HTERT RPE-1 (cell line): Measurements from ENCODE around the gene PLA2G2D.

ENCODE experiments used
- in situ Hi-C: fragments of 300-500 bp; cut with MboI; formaldehyde crosslinking; loops from 4 replicates; pipeline ENCODE4 v1.14.3; 2020; ENCODE audit warnings: low sequenced_read_pairs

Gene PLA2G2D, protein sequence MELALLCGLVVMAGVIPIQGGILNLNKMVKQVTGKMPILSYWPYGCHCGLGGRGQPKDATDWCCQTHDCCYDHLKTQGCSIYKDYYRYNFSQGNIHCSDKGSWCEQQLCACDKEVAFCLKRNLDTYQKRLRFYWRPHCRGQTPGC

GRCh38 chr1:20119347-20119746 is at the start of gene PLA2G2D:
Gene PLA2G2D (minus strand): TSS chr1:20119536. CDS start chr1:20119498, 38 bp downstream.
- in situ Hi-C loops, result no loop called here

GRCh38 chr1:20168564-20169491 is 49.5 kb upstream of the PLA2G2D start:
- in situ Hi-C loops, result no loop called here

DNA sequence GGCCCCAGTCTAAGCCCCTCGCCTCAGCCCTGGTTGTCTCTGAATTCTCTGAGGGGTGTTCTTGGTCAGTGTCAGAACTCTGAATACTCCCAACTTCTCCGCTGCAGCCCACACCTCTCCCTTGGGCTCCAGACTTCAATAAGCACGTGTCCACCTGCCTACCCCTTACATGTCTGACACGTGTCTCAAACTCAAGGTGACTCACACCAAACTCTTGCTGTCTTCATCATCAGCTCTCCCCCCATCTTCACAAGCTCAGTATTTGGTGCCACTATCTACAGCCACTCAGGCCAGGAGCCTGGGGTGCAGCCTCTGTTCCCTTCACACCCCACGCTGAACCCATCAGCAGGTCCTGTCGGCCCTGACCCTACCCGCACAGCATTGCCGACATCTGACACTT is 47.8 kb upstream of the PLA2G2D start:
- in situ Hi-C loops, result no loop called here

GRCh38 chr1:20166051-20166450 is 46.7 kb upstream of the PLA2G2D start:
- in situ Hi-C loops, result no loop called here

GRCh38 chr1:20165522-20165951 is 46.2 kb upstream of the PLA2G2D start:
- in situ Hi-C loops, result no loop called here

DNA sequence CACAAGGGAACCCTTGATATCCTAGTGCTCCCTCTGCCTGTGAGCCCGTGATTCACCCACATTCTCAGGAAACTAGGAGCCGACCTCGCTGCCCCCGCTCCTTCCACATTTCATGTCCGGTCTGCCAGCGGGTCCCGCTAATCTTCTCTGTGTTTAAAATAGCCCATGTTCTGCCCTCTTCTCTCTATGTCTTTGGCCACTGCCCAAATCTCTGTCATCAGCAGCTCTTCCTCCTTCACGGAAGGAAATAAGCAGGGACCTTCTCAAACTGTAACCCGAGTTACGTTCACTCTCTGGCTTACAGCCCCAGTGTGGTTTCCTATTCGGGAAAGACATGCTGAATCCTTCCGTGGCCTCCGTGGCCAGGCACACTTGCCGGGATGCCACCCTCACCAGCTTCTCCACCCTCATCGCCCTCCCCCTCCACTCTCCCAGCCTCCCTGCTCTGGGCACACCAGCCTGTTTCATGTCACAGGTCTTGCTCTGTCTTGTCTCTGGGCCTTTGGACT is 45.4 kb upstream of the PLA2G2D start:
- in situ Hi-C loops, result no loop called here

DNA sequence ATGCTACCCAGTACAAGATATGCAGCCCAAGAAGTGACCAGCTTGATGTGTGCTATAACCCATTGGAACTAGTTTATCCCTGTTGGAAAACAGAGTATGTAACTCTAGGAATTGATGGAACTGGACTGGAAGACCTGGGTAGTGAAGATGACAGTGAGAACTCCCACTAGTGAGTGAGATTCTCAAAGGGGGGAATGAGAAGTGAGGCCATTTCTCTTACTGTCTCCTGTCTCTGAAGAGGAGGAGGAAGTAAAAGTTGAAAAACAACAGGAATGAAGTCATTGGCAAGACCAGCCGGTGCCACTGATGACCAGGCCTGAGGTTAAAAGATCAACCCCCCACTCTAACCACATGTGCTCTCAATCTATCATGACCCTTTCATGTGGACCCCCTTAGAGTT is 40.7 kb upstream of the PLA2G2D start:
- in situ Hi-C loops, result no loop called here

- in situ Hi-C loops, result no loop called here
These were observed 39.2 kb upstream of the PLA2G2D start for GRCh38 chr1:20158358-20159070.

- in situ Hi-C loops, result no loop called here
These were observed 35.0 kb upstream of the PLA2G2D start for GRCh38 chr1:20154301-20154831.

DNA sequence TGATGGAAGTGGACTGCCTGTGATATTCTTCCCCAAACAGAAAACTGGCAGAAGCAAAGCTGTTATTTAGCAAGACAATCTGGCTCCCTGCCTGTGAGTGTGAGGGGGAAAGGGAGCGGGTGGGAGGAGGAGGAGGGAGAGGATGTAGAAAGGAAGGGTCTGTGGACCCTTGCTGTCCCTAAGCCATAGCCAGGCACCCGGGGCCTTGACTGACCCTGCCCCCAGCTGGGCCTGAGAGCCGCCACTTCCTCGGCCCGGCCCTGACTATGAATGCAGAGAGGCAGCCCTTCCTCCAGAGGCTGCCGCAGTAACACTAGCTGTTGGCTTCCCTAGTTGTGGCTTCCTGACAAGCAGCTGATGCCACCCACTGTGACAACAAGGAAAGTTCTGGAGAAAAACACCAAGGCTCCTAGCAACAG is 33.7 kb upstream of the PLA2G2D start:
- in situ Hi-C loops, result no loop called here

- in situ Hi-C loops, result no loop called here
These were observed 33.2 kb upstream of the PLA2G2D start for GRCh38 chr1:20152599-20152930.

DNA sequence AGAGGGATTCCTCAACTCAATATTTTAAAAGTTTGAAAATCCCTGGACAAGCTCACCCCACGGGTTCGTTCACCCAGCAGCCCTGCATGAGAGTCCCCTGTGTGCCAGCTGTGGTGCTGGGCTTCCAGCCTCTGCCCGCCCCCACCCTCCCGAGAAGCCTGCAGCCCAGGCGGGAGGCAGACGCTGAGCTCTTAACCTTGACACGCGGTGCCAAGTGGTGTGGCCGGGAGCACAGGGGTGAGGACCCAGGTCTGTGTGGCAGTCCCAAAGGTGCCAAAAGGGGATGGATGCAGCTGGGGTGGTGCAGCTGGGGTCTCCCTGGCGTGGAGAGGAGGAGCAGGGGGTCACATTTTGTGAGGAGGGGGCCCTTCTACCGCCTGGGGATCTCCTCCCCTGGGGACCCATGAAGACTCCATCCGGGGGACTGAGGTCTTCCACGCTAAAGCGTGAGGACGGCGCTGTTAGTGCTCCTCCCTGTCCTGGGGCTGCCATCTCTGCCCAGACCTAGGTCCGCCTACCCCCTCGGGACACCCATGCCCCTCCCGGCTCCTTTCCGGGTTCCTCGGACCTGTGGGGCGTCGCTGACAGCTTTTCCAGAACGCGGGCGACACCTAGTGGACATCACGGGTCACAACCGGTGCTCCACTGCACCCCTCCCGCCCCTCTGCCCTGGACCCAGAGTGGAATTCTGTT is 32.7 kb upstream of the PLA2G2D start:
- in situ Hi-C loops, result no loop called here

DNA sequence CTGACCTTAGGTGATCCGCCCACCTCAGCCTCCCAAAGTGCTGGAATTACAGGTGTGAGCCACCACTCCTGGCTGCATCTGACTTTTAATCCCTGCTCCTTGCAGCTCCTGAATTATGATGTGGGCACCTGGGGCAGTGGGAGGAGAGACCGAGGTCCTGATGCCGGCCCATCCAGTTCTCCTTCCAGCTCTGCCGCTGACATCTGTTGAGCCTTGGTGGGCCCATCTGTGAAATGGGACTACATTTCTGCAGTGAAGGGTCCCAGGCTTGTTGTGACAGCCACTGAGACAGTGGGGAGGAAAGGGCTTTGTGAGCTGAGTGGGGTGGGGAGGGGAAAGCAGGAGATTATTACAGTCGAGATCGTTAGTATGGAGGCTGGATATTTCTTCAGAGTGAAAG is 31.6 kb upstream of the PLA2G2D start:
- in situ Hi-C loops, result no loop called here

DNA sequence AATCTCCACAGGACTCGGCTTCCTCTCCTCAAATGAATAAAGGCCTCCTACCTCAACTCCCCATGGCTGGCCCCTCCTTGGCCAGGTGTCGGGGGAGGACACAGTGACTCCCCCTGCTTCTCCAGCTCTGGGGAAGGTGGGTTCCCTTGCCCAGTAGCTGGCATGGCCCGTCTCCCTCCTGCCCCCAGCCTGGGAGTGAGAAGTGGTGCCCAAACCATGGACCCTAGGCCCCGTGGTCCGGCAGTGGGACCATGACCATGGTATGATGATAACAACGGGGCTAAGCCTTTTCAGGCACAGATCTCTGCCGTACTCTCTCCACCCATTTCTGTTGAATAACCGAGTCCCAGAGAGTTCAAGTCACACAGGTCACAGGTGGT is 31.0 kb upstream of the PLA2G2D start:
- in situ Hi-C loops, result no loop called here

DNA sequence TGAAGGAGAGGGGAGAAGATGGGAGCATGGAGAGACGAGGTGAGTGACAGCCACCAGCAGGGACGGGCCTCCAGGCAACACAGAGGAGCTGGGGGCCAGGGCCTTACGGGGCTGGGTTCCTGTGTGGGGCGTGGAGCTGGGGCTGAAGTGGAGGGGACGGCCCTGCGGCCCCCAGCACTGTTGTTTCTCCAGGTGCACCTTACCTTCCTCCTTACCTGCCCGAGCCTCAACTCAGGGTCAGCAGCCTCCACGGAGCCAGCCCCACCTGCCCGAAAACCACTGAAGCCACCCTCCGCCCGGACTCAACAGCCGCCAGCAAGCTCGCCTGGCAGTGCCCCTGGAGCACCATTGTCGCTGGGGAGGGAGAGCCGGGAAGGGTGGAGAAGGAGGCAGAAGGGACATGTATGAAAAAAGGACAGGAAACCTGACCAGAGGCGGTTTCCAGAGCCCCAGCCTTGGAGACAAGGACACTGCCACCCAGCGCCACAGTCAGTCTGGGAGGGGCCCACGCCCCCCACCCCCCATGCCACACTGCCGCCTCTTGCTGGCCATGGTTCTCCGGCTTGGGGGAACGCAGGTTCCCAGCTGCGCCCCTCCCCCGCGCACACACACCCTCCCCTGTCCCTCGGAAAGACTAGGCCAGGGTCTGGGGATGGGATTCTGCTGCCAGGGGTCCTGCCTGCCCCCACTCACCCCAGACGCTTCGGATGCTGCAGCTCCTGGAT is 30.4 kb upstream of the PLA2G2D start:
- in situ Hi-C loops, result no loop called here

GRCh38 chr1:20148571-20149500 is 29.5 kb upstream of the PLA2G2D start:
- in situ Hi-C loops, result no loop called here

- in situ Hi-C loops, result no loop called here
These were observed 28.7 kb upstream of the PLA2G2D start for GRCh38 chr1:20147846-20148570.
